ENCODE data around the gene GPR39.

GPR39 gene

GRCh38 chr2:132567682-132568081 lies 151.1 kb downstream of the GPR39 start:
- no peak for DNase-seq (ENCODE audit: low read depth)

- DNase-seq (ENCODE audit: low read depth): no peak
These were observed 152.1 kb downstream of the GPR39 start for GRCh38 chr2:132568656-132569055.

DNA sequence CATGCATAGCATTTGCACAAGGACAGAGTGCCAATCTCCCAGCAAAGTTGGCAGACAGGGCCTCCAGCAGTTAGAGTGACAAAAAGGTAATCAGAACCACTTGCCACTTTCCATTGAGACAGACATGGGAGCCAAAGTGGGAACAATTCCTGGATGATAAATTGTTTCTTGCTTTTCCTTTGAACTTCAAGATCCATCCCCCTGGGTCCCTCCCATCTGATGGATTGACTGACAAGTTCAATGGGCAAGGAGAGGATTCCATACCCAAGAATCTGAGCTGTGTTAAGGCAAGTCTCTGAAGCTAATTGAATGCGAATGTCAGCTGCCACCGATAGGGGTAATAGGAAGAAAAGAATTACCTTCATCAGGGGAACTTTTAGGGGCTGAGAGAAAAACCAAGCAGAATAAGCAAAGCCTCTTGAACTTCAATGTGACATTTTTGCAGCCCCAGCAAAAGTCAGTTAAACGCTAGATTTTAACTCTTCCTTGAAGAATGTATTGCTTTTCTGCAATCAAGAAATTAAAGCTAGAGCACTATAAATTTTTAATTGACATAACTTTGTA lies 156.9 kb downstream of the GPR39 start:
- no peak for DNase-seq (ENCODE audit: low read depth)

GRCh38 chr2:132577686-132578085 lies 161.1 kb downstream of the GPR39 start:
- DNase-seq (ENCODE audit: low read depth): no peak

DNA sequence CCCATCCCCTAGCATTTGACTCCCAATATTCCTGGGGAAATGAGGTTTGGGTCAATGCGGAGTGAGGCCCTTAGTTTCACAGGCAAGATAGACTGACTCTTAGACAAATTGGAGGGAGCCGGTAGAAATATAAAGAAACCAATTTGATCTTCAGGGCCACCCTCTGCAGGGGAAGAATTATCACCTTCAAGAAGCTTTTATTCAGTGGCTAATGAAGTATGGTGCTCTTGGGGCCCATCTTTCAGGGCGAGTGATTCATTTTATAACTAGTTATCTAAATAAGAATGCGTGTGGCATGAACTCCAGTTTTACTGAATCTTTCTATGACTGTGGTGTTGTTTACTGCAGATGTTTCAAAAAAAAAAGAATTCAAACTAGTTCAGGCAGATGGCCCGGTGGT lies 165.0 kb downstream of the GPR39 start:
- no peak for DNase-seq (ENCODE audit: low read depth)

- no peak for DNase-seq (ENCODE audit: low read depth)
These were observed 165.6 kb downstream of the GPR39 start for GRCh38 chr2:132581991-132582738.

DNA sequence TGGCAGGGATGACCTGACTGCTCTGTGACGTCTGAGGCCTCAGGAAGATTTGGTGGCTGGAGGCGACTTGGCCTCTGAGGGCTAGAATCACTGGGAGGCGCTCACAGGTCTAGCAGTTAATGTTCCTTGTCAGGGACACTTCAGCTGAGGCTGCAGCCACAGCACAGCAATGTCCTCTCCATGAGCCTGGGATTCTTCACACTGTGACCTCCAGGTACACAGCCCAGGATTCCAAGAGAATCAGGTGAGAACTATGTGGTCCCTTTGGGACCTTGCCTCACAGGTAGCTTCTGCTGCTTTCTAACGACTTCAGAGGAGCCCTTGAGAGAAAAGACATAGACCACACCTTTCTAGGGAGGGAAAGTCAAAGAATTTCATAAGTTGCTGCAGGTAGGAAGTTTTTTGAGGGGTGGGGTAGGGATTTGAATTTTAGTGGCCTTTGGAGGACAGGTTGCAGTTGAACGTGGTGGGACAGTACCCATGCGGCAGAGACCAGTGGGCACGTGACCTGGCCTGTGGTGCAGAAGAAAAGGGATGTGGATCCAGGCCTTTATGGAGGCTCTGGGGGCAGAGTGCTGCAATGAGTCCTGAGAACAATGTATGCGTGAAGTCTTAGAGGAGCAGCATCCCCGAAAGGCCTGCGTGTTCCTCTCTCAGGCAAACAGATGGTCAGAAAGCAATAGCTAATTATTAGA lies 167.2 kb downstream of the GPR39 start:
- DNase-seq (ENCODE audit: low read depth): no peak

DNA sequence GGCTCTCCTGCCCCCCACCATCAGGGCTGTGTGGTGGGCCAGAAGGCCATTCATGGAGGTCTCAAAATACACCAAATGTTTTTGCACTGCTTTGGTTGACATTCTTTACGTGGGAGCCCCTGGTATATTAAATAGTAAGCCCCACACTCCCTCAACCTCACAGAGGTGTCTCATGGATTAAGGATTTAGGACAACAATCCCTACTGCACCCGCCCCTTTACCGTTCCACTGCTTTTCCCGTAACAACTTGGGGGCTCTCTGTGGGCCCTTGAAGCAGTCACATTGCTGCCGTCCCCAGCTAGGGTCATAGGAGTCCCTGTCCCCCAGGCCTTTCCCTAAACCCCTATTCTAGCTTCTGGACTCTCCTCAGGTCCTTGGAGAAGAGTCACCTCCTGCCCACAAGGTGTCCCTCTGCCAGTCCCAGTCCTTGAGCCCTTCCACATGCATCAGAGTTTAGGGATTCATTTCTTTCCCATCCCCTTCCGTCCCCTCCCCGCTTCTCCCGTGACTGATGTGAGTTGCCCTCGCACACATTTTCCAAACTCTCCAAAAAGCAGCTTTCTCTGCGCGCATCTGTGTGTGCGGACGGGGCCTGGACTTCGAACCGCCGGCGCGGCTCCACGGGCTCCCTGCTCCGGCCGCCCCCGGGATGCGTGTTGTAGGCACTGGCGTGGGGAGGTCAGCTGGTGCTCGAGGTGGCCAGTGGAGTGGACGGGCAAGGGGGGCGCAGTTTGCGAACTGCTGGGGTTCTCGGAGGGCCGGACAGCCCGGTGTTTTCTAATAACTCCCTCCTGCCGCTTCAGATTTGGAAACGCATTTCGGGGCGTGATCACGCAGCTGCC lies 168.6 kb downstream of the GPR39 start:
- no peak for DNase-seq (ENCODE audit: low read depth)

DNA sequence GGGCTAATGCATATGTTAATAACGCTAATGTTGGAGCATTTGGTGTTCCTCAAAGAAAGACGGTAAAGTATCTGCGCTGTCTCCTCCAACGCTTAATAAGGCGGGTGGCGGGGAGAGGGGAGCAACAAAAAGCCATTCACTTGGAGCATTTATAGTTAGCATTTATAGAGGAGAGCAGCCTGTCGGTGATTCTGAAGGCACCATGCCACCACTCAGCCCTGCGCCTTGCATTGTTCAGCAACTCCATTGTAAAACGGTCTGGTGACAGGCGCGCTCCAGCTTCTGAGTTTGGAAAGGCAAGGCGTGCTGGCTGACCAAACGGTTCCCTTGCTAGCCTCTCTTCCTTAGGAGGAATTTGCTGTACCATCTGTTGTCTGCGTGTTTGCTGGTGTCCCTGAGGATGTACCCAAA lies 169.5 kb downstream of the GPR39 start:
- no peak for DNase-seq (ENCODE audit: low read depth)

DNA sequence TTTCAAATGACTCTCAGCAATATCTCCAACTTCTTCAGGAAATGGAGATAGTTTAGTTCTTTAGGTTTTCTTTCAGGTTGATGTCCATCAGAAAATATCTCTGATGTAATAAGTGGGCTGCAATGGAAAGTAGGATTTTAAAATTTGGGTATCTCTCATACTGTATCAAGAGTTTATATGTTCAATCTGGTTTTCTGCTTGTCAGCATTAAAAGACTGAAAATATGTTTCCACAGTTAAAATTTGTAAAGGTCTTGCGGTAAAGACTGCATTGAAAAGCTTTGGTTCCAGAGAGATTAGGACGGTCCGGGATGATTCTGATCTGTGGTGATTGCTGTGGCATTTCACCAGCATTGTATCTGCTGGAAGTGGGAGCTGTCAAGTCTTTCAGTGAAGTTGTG lies 170.2 kb downstream of the GPR39 start:
- no peak for DNase-seq (ENCODE audit: low read depth)

- no peak for DNase-seq (ENCODE audit: low read depth)
These were observed 172.0 kb downstream of the GPR39 start for GRCh38 chr2:132588576-132588975.

DNA sequence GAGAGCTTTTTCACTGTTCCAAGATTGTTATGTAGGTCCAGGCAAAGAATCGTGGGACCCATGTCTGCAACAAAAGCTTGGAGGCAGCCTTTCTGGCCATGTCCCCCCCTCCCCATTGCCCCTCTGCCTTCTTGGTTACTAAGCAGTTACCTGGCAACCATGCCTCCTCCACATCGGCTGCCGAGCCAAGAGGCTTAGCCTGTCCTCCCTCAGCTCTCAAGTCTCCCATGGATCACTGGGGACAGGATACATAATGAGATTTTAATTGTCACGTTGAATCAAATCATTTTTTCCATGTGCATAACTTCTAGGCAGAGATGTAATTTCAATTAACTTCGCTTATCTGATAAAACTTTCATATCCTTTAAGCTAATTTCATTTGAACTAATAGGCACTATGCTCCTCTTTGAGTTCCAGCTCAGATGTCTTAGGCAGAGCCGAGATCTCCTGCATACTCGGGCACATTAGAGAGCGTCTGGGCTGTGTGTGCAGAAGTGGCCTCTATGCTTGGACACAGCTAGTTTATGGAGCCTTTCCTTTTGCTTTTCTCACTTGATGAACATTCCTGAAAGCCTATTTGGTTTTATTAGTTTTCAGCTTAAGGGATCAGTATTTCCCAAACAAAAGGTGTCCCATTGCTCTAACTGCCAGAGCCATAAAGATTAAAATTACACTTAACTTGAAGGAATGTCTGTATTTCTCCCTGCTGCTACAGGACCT lies 172.7 kb downstream of the GPR39 start:
- no peak for DNase-seq (ENCODE audit: low read depth)

DNA sequence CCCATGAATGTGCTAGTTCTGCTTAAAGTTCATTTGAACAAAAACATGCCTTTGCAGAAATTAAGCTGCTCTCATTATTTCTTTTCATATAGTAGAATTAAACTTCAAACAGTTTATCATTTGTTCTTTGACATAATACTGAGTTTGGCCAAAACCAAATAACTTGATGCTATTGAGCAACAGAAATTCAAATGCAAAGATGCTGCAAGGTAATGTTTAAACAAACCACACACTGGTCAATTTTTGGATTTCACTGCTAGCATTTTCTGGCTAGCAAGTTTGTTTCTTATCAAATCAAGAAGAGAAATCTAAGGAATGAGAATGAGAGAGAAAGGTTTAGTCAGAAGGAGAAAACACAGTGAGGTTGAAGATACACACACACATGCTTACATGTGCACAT lies 173.4 kb downstream of the GPR39 start:
- DNase-seq (ENCODE audit: low read depth): no peak

DNA sequence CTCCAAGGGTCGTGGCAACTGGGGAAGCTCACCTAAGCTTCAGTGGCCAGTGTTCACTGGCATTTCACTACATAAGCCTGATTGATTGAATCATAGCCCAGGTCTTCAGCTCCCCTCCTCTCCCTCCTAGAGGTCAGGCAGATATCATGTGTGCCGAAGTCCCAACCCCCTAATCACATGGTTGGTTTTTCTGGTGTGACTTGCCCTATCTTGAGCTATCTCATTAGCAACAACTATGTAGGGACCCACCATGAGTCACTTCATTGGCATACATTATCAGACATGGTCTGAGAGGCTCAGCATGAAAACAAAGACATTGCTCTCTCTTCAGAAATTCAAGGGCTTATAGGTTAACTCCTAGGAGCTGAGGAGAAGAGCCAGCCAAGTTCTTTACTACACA lies 176.6 kb downstream of the GPR39 start:
- no peak for DNase-seq (ENCODE audit: low read depth)

DNA sequence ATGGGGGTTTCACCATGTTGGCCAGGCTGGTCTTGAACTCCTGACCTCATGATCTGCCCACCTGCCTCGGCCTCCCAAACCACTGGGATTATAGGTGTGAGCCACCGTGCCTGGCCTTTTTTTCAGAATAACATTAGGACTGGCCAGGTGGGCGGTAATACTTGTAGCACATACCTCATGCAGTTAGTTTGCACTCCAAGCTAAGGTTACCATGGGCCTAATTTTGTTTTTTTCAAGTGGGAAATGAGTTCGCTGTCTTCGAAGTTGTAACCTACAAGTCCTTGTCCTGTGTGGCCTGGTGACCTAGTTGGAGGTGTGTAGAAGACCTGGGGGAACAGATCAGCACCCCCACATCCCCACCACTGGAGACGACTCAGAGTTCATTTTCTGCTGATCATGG lies 178.6 kb downstream of the GPR39 start:
- DNase-seq (ENCODE audit: low read depth): no peak

DNA sequence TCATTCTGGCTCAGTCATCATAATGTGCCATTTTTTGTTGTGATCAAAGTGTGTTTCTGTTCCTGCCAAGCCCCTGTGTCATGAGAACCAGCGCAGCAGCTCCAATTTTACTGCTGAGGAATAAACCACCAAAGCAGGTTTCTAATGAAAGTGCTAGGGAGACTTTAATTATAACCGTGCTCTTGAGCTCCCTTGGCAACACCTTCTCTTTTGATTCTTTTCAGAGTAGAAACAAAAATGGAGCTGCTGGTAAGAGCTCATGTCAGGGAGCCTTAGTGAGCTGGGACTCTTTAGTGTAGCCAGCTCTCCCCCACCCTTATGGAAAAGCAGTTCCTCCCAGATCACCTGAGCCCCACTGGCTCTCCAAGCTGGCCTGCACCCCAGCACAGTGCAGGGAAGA lies 179.1 kb downstream of the GPR39 start:
- no peak for DNase-seq (ENCODE audit: low read depth)

GRCh38 chr2:132597166-132597565 lies 180.6 kb downstream of the GPR39 start:
- no peak for DNase-seq (ENCODE audit: low read depth)

DNA sequence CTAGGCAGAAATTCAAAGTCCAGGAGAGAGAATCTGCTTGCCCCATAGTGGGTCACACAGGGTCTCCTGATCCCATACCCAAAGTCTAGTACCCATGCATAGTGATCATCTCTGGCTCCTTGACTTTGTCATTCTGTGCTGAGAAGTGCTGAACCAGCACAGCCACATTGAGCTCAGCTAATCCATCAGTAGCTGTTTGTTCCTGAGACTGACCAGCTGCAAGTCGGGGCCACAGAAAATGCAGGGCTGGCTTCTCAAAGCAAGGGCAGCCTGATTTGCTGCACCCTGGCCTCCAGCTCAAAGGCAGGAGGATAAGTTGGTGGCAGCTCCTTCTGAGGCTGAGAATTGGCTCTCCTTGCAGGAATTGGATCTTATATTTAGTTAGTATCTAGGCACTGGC lies 181.2 kb downstream of the GPR39 start:
- DNase-seq (ENCODE audit: low read depth): no peak

GRCh38 chr2:132598536-132598935 lies 181.9 kb downstream of the GPR39 start:
- no peak for DNase-seq (ENCODE audit: low read depth)

- DNase-seq (ENCODE audit: low read depth): no peak
These were observed 183.0 kb downstream of the GPR39 start for GRCh38 chr2:132599556-132599955.

DNA sequence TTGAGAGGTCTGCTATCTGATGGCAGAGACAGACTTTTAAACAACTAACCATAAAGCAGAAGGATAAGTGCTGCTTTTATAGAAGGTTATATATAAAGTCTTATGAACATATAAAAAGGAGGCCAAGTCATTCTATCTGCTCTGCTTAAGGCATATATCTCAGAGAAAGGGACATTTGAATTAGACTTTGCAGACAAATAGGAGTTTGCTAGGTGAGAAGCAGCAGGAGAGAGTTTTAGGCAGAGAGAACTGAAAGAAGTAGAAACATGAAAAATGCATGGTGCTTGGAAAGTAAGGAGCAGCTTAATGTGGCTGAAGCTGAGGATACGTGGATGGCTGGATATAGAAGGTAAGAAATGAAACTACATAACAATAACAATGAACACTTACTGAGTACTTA lies 188.0 kb downstream of the GPR39 start:
- DNase-seq (ENCODE audit: low read depth): no peak
